Testis (tissue), 2 donors: Measurements from ENCODE around the gene USP17L10.
"Not testable (repeated sequence)": the region's sequence is repeated elsewhere in the genome, so short reads cannot be mapped to it uniquely, and the experiment has no call there.

ENCODE experiments used
- CTCF ChIP-seq, 3 experiments: fragments of 450-650 bp in 2 of 3; fragments of 200-600 bp in 1 of 3; sonication (generic) in 1 of 3; IDR thresholded peaks; one replicate each; pipeline ENCODE4 v1.5.1; 2016 to 2019; ENCODE audit warnings: antibody characterized with exemption in 3 of 3, mild to moderate bottlenecking in 2 of 3, moderate library complexity in 1 of 3
- POLR2A ChIP-seq: fragments of 450-650 bp; IDR thresholded peaks from one replicate; pipeline ENCODE4 v1.6.1; 2017; ENCODE audit warnings: antibody characterized with exemption, mild to moderate bottlenecking, moderate library complexity

- TF ChIP-seq CTCF (IDR thresholded peaks at IDR 0.05); POLR2A: not testable (repeated sequence)
These were observed 28.0 kb downstream of the USP17L10 start for GRCh38 chr4:9238461-9238860.
